ENCODE results near the gene PCCA.
A peak's percentile ranks its signal among the peaks of the same experiment; 100 is the strongest.

The PCCA gene

GRCh38 chr13:100511466-100511865 is 422.6 kb downstream of the PCCA start:
- H3K36me3 ChIP-seq = peaks cover 6% of the 10 kb centered on the region; the same call in 1 of the 2 replicates
- no peak for TF ChIP-seq CTCF (IDR thresholded peaks at IDR 0.05; ENCODE audit: low read depth, low read length)
- H3K9me3 ChIP-seq (ENCODE audit: severe bottlenecking) = no peaks in the 10 kb centered on the region
- no peak overlapping the region for H3K4me3 ChIP-seq (ENCODE audit: low read depth, low read length)
- H3K27me3 ChIP-seq (ENCODE audit: insufficient read depth, low read depth, severe bottlenecking) = no peaks in the 10 kb centered on the region
- no peak for DNase-seq
- no peak overlapping the region for H3K27ac ChIP-seq

GRCh38 chr13:100512422-100512821 is 423.5 kb downstream of the PCCA start:
- Histone ChIP-seq H3K36me3 (peaks cover 6% of the 10 kb centered on the region; the same call in 1 of the 2 replicates), H3K4me3 (ENCODE audit: low read depth, low read length) (no peak overlapping the region), H3K9me3 (ENCODE audit: severe bottlenecking) (no peaks in the 10 kb centered on the region), H3K27ac (no peak overlapping the region), H3K27me3 (ENCODE audit: insufficient read depth, low read depth, severe bottlenecking) (no peaks in the 10 kb centered on the region)
- no peak for TF ChIP-seq CTCF (IDR thresholded peaks at IDR 0.05; ENCODE audit: low read depth, low read length)
- peak; percentile 37 for DNase-seq

GRCh38 chr13:100513171-100513570 is 424.3 kb downstream of the PCCA start:
- no peak overlapping the region for H3K27ac ChIP-seq
- TF ChIP-seq CTCF (IDR thresholded peaks at IDR 0.05; ENCODE audit: low read depth, low read length) = no peak

GRCh38 chr13:100513987-100514670 is 425.2 kb downstream of the PCCA start:
- Histone ChIP-seq H3K36me3 (peaks cover 6% of the 10 kb centered on the region; the same call in 1 of the 2 replicates), H3K9me3 (ENCODE audit: severe bottlenecking) (no peaks in the 10 kb centered on the region), H3K27ac (no peak overlapping the region), H3K27me3 (ENCODE audit: insufficient read depth, low read depth, severe bottlenecking) (no peaks in the 10 kb centered on the region), H3K4me3 (ENCODE audit: low read depth, low read length) (no peak overlapping the region)
- no peak for TF ChIP-seq CTCF (IDR thresholded peaks at IDR 0.05; ENCODE audit: low read depth, low read length)
- DNase-seq = no peak

More at GRCh38 chr13:100513171-100513570, 424.3 kb downstream of the PCCA start:
- no peaks in the 10 kb centered on the region for H3K9me3 ChIP-seq (ENCODE audit: severe bottlenecking)
- no peak overlapping the region for H3K4me3 ChIP-seq (ENCODE audit: low read depth, low read length)
- DNase-seq = no peak
- H3K36me3 ChIP-seq = peaks cover 6% of the 10 kb centered on the region; the same call in 1 of the 2 replicates
- no peaks in the 10 kb centered on the region for H3K27me3 ChIP-seq (ENCODE audit: insufficient read depth, low read depth, severe bottlenecking)

- TF ChIP-seq CTCF (IDR thresholded peaks at IDR 0.05; ENCODE audit: low read depth, low read length) = peak; percentile 98
- DNase-seq = peak; percentile 86
- Histone ChIP-seq H3K9me3 (ENCODE audit: severe bottlenecking) (no peaks in the 10 kb centered on the region), H3K36me3 (peaks cover 6% of the 10 kb centered on the region; the same call in 1 of the 2 replicates), H3K27ac (no peak overlapping the region), H3K27me3 (ENCODE audit: insufficient read depth, low read depth, severe bottlenecking) (no peaks in the 10 kb centered on the region), H3K4me3 (ENCODE audit: low read depth, low read length) (no peak overlapping the region)
Observed at GRCh38 chr13:100514788-100515409, 426.0 kb downstream of the PCCA start.
